HK-2 (cell line): ENCODE measurements around the gene ADGRG2.
A peak's percentile ranks its signal among the peaks of the same experiment; 100 is the strongest.

Experiments used
- DNase-seq: peaks from one replicate; pipeline ENCODE4 v3.0.0-alpha.2; 2018; ENCODE audit not compliant: unreplicated experiment

ADGRG2 gene

DNA sequence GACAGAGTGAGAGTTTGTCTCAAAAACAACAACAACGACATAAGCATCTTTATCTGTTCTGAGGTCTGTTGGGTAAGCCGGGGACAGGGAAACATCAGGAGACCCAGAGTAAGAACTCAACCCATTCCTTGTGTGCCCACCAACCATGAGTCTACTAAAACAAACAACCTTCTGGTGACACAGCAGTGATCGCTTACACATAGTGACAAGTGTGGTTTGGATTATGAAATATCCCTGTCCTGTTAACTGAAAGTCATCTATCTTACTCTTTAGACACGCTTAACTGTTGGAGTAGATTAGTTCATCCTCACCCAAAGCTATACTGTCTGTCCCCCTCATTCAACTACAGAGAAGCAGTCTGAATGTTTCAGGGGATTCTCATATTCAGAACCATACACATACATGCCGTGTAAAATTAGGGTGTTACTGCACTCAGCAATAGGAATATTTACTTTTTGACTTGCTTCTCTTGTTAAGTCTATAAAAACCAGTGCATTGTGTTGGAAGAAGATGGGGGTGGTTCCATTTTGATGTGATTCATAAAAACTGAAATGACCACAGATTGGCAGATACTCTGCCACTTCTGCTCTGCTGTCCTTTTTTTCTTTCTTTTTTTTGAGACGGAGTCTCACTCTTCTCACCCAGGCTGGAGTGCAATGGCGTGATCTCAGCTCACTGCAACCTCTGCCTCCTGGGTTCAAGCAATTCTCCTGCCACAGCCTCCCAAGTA is 165.8 kb downstream of the ADGRG2 start:
- DNase-seq: no peak

- DNase-seq: no peak
Observed at GRCh38 chrX:18955676-18956075, 166.6 kb downstream of the ADGRG2 start.

GRCh38 chrX:18951032-18951431 is 171.2 kb downstream of the ADGRG2 start:
- no peak for DNase-seq

- DNase-seq: no peak
Observed at GRCh38 chrX:18949944-18950301, 172.3 kb downstream of the ADGRG2 start.

GRCh38 chrX:18949291-18949943 is 172.9 kb downstream of the ADGRG2 start:
- DNase-seq: no peak

DNA sequence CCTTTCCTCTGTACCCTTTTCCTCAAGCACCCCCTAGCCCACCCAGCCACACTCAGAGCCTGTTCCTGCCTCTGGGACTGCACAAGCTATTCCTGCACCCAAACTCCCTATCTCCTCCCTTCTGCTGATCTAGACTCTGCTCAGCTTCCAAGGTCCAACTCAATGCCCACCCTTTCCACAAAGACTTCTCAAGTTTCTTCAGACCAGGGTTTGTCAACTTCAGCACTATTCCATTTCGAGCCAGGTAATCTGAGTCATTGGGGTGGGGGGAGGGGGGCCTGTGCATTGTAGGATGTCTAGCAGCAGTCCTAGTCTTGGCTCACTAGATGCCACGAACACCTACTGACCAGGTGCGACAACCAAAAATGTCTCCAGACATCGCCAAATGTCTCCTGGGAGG is 175.7 kb downstream of the ADGRG2 start:
- no peak for DNase-seq

DNA sequence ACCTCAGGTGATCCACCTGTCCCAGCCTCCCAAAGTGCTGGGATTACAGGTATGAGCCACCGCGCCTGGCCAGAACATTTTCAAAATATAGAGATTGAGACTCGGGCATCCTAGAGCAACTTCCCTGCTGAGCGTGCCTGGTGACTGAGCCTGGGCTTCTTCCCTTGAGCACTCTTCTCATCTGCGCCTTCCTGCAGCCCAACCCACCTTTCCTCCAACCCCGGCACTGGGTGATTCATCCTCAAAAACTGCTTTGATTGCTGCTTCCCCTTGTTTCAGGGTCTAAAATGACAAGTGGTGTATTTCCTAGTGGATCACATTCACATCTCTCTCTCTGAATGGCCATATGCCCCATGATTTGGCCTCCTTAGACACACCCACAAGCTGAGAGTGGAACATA is 176.1 kb downstream of the ADGRG2 start:
- DNase-seq: peak; percentile 3

- DNase-seq: no peak
Observed at GRCh38 chrX:18945483-18945882, 176.8 kb downstream of the ADGRG2 start.

DNA sequence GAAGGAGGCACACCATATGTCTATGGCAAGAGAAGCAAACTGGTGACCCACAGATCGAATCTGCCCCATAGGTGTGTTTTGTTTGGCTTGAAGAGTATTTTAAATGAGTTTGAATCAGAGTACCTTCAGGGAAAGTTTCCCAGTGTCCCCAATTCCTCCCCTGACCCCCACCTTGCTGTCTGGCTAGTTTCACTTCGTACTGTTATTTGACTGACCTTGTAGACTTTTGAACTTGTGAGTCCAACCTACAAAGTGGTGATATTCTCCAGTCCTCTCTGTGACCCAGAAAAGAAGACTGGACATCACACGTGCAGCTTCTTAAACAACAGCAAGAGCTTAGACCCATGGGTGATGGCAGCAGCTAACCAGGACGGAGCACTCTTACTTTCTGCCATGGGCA is 177.8 kb downstream of the ADGRG2 start:
- no peak for DNase-seq

GRCh38 chrX:18941896-18942295 is 180.4 kb downstream of the ADGRG2 start:
- no peak for DNase-seq
